ENCODE results near the gene SHH.

DNA sequence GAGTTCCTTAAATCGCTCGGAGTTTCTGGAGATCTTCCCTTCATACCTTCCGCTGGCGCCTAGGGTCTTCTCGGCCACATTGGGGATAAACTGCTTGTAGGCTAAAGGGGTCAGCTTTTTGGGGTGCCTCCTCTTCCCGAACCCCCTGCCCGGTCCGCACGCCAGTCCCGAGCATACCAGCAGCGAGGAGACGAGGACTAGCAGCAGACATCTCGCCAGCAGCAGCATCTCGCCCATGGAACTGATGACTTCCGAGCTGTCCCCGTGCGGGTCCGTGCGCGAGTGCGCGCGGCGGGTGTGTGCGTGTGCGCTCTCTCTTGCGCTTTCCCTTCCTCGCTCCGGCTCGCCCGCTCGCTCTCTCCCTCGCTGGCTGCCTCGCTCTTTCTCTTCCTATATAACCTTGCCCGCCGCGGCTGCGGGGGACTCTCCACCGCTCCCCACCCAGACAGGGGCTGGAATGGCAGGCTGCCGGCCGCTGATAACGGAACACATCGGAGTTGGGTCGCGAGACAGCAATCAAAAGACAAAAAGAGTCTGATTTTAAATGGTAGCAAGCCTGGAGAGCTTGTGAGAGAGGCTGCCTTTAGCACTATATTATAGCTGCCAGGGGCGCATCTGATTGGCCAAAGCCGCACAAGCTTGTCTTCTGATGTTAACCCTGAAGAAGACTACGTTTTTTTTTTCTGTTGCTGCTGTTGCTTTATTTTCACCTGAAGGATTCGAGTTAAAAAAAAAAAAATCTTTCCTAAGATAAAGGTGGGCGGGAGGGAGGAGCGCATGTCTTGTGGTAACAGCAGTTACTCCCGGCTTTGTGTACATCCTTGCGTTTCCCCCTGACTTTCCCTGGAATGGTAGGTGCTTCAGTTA is at the start of gene SHH:
- TF ChIP-seq, protein P1, sequence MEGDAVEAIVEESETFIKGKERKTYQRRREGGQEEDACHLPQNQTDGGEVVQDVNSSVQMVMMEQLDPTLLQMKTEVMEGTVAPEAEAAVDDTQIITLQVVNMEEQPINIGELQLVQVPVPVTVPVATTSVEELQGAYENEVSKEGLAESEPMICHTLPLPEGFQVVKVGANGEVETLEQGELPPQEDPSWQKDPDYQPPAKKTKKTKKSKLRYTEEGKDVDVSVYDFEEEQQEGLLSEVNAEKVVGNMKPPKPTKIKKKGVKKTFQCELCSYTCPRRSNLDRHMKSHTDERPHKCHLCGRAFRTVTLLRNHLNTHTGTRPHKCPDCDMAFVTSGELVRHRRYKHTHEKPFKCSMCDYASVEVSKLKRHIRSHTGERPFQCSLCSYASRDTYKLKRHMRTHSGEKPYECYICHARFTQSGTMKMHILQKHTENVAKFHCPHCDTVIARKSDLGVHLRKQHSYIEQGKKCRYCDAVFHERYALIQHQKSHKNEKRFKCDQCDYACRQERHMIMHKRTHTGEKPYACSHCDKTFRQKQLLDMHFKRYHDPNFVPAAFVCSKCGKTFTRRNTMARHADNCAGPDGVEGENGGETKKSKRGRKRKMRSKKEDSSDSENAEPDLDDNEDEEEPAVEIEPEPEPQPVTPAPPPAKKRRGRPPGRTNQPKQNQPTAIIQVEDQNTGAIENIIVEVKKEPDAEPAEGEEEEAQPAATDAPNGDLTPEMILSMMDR (IDR thresholded peaks at IDR 0.05; ENCODE audit: low read length), result no peak
- no peak for TF ChIP-seq EZH2 (optimal IDR thresholded peaks at IDR 0.05; ENCODE audit: low read depth, low read length)

Data from MM.1S (cell line).